NB4 (cell line): ENCODE results near the gene NLRP8.

Source experiments
- CTCF ChIP-seq: IDR thresholded peaks from one replicate; pipeline ENCODE4 v1.5.1; 2012; ENCODE audit warnings: low read depth, low read length
- MAX ChIP-seq: IDR thresholded peaks from 2 replicates; pipeline ENCODE4 v1.6.1; 2011; ENCODE audit warnings: low read depth, low read length
- MYC ChIP-seq: IDR thresholded peaks from 2 replicates; pipeline ENCODE4 v1.6.1; 2011; ENCODE audit warnings: low read depth, low read length
- POLR2A ChIP-seq: IDR thresholded peaks from 2 replicates; pipeline ENCODE4 v1.6.1; 2011; ENCODE audit warnings: mild to moderate bottlenecking; ENCODE audit not compliant: insufficient read length; ENCODE audit errors: extremely low read depth

GRCh38 chr19:56026769-56027168, 79.1 kb downstream of the NLRP8 start:
- TF ChIP-seq CTCF (no peak), POLR2A (no peak), MAX (no peak), MYC (no peak)
